ENCODE data around the gene RPL19. TPM values are rescaled to one million over a fixed set of nuclear protein-coding genes. Genes with fewer than 3 reads are reported as not detected.

RPL19 gene
- 1,008 and 1,304 TPM in 2 replicates for total RNA-seq

DNA sequence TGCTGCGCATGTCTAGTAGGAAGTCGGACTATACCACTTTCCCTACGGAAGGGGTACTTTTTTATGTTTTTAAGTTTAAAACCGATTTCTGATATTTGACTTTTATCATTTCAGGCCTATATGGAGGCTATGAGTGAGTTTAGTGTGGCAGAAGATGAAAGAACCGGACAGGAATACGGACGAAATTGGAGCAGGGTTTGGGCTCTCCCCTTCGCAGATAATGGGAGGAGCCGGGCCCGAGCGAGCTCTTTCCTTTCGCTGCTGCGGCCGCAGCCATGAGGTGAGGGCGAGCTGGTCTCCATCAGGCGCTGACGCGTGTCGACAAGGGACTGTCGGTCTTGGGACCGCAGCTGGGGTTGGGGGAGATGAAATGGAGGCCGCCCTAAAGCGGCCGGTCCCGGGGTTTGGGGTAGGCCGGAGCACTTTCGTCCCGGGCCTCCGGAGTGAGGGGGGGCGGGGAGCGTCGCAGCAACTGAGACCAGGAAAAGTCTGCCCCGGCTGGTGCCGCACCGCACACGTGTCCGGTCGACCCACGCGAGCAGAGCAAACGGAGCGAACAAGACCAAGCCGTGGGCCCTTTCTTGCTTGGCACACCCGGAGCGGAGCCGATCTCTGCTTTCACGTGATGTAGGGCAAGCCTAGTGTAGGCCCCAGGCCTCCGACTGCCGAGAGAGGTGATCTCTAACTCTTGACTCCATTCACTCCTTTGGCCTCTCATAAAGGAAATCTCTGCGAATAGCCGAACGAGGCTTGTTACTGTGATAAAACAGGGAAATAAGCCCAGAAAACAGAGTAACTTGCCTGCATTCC is at the start of gene RPL19:
Gene RPL19 (plus strand): TSS at position 214 of the 810 bp plus-strand sequence. CDS start 62 bp downstream, at position 276.

DNA sequence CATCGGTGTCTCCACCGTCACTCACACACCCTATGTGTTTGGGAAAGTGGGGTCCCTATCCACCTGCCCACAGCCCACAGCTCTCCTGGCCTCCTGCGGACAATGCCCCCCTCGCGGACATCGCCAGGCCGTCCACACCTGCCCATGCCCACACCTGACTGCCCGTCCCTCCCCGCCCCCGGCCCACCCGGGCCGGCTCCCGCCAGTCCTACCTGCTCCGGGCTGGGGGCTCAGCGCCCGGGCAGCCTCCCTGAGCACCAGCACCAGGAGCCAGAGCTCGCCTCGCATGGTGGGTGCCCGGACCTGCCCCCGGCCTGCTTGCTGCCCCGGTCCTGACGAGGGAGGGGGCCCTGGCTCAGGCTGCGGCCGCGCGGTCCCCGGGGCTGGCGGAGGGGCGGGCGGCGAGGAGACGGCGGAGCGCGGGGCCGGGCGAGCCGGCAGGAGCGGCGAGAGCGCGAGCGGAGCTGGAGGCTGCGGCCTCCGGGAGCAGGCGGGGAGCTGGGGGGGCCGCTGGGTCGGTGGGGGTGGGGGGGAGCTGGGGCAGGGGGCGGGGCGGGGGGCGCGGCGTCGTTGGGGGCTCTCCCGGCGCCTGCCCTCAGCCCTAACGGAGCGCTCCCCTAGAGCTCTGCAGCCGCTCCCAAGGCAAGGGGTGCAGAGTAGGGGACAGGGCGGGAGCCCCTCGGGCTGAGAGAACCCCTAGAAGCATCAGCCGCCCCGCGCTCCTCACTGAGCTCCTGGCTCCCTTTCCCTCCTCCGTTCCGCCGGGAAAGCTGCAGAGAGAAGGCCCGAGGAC is 48.7 kb upstream of the RPL19 start, which contains the start of gene PLXDC1:
Gene PLXDC1 (minus strand): TSS at position 488 of the 793 bp plus-strand sequence. CDS start 200 bp downstream, at position 288.

DNA sequence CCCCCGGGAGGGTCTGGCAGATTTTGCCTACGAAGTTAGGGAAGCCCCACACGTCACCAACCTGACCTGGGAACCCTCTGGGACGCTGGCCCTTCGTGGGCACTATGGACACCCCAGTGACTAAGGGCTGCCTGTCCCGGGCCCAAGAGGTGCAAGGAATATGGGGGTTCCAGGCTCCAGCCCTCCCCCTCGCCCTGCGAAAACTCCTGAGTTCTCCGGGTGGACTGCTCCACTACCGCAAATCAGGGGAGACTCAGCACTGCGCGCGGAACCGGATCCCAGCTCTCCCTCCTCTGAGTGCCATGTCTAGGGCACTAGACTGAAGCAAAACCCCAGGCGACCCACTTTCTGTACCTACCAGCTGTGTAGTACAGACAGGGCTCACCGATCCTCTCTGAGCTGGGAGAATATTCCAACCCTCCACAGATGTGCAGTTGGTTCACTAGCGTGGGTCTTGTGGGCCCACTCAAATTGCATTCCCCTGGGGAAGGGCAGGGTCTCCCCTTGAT is 34.2 kb upstream of the RPL19 start, which contains the start of gene ARL5C:
Gene ARL5C (minus strand): TSS at position 321 of the 509 bp plus-strand sequence. CDS start 401 bp downstream, outside the sequence.

DNA sequence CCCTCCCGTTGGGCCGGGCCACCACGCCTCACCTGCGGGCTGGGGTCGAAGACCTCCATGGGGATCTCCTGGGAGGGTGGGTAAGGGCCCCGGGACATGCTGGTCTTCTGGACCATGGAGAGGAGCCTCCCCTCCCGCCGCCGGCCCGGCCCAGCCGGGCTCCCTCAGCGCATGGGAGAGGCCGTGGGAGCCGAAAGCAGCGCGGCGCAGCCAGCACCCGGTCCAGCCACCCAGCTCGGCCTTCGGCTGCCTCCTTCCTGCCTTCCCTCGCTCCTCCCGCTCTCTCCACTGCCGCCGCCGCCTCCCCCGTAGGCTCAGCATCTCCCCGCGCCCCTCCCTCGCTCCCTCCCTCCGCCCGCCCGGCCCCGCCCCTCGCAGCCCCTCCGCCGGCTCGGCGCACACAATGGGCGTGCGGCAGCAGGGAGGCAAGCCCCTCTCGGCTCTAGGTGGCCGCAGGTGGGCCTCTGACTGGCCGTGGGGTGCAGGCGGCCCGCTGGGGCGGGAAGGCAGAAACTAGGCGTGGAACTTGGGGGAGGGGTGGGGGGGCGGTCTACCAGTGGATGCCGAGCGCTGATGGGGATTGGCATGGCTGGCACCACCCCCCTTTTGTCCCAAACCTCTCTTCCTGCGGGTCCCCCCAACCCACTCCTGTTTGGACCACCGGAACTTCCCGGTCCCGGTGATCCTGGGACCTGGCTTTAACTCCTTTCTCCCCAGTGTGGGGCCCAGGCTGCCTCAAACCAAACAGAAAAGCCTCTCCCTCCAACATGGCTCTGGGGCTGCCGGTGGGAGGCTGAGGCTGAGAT is 2.5 kb upstream of the RPL19 start, which contains the start of gene CACNB1:
Gene CACNB1 (minus strand): TSS at position 290 of the 806 bp plus-strand sequence. CDS start 174 bp downstream, at position 116.

DNA sequence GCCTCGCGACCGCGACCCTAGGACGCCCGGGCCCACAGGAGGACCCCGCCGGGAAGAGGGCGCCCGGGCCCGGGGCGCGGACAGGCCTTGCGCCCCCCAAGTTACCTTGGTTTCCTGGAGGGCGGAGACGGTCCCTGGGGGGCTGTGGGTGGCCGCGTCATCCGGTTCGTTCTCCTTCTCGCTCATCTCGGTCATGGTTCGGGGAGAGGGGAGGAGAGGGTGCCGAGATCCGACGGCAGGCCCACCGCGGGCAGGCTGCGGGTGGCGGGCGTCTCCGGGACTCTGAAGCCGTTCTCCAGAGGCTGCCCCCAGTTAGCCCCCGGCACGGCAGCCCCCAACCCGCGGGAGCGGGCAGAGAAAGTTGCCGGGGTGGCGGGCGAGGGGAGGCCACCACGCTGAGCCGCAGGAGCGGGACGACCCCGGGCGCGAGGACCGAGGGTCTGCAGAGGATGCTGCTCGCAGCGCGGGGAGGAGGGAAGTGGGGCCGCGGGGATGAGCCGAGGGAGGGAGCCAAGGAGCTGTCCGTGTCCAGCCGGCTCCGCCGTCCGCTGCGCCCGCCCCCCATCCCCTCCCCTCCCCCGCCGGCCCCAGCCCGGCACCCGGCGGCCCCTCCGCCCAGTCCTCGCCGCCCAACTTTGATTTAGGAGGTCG is 25.4 kb downstream of the RPL19 start, which contains the start of gene STAC2:
Gene STAC2 (minus strand): TSS at position 638 of the 651 bp plus-strand sequence. CDS start 443 bp downstream, at position 195.

Other genes with a start within 250 kb of the RPL19 start
- gene FBXO47, start 232.9 kb upstream of the RPL19 start, total RNA-seq, result not detected in 2 replicates
- gene PLXDC1, start 48.6 kb upstream of the RPL19 start, total RNA-seq, result 15.2 and 33.3 TPM in 2 replicates
- not detected in 2 replicates for gene ARL5C, start 34.1 kb upstream of the RPL19 start, total RNA-seq
- 14.0 and 15.5 TPM in 2 replicates for gene CACNB1, start 2.6 kb upstream of the RPL19 start, total RNA-seq
- 0.12 and 0.16 TPM in 2 replicates for gene STAC2, start 25.7 kb downstream of the RPL19 start, total RNA-seq
- 12.9 and 19.3 TPM in 2 replicates for gene FBXL20, start 201.3 kb downstream of the RPL19 start, total RNA-seq

Data from hair follicle dermal papilla cell (primary cell).